HCT116 (cell line): ENCODE measurements around the gene MUC4.

ENCODE experiments used
- CEBPB ChIP-seq: IDR thresholded peaks from 2 replicates; pipeline ENCODE4 v1.6.1; 2012; ENCODE audit warnings: low read depth
- ELF1 ChIP-seq: IDR thresholded peaks from 2 replicates; pipeline ENCODE4 v1.6.1; 2012; ENCODE audit warnings: low read depth, borderline replicate concordance
- EZH2 ChIP-seq: fragments of 200-600 bp; sonication (generic); IDR thresholded peaks from 2 replicates; pipeline ENCODE4 v1.6.1; 2017; ENCODE audit warnings: antibody characterized with exemption, mixed run types
- EZH2phosphoT487 ChIP-seq: fragments of 200-600 bp; IDR thresholded peaks from 2 replicates; pipeline ENCODE4 v1.6.1; 2018; ENCODE audit warnings: antibody characterized with exemption, borderline replicate concordance
- FOSL1 ChIP-seq: IDR thresholded peaks from 2 replicates; pipeline ENCODE4 v1.6.1; 2012; ENCODE audit warnings: low read depth
- JUND ChIP-seq: IDR thresholded peaks from 2 replicates; pipeline ENCODE4 v1.6.1; 2012
- POLR2A ChIP-seq: IDR thresholded peaks from 2 replicates; pipeline ENCODE4 v1.7.0; 2011; ENCODE audit warnings: borderline replicate concordance; ENCODE audit not compliant: insufficient read depth, insufficient read length; ENCODE audit errors: extremely low read depth
- RAD21 ChIP-seq: IDR thresholded peaks from 2 replicates; pipeline ENCODE4 v1.6.1; 2012; ENCODE audit warnings: low read depth, mild to moderate bottlenecking
- SP1 ChIP-seq: IDR thresholded peaks from 2 replicates; pipeline ENCODE4 v1.6.1; 2012; ENCODE audit warnings: low read depth
- SRF ChIP-seq: IDR thresholded peaks from 2 replicates; pipeline ENCODE4 v1.6.1; 2012; ENCODE audit warnings: low read depth
- ZFX ChIP-seq: fragments of 450-650 bp; IDR thresholded peaks from 2 replicates; pipeline ENCODE4 v1.6.1; 2017
- TF ChIP-seq, protein P1 (sequence below), 3 experiments: fragments of 200-600 bp in 1 of 3; sonication (generic) in 1 of 3; IDR thresholded peaks in 2 of 3; conservative IDR thresholded peaks in 1 of 3; 2 replicates each; pipeline ENCODE4 v1.5.1; 2012 to 2017; ENCODE audit warnings: low read depth in 2 of 3, low read length in 2 of 3, antibody characterized with exemption in 1 of 3, borderline replicate concordance in 1 of 3, control low read depth in 1 of 3, mild to moderate bottlenecking in 1 of 3, mixed read lengths in 1 of 3, mixed run types in 1 of 3, moderate library complexity in 1 of 3; ENCODE audit not compliant: insufficient read depth in 1 of 3
- TF ChIP-seq, protein P2 (sequence below): IDR thresholded peaks from 2 replicates; pipeline ENCODE4 v1.6.1; 2012
- TF ChIP-seq, protein P3 (sequence below): IDR thresholded peaks from 2 replicates; pipeline ENCODE4 v1.6.1; 2012; ENCODE audit warnings: low read depth

DNA sequence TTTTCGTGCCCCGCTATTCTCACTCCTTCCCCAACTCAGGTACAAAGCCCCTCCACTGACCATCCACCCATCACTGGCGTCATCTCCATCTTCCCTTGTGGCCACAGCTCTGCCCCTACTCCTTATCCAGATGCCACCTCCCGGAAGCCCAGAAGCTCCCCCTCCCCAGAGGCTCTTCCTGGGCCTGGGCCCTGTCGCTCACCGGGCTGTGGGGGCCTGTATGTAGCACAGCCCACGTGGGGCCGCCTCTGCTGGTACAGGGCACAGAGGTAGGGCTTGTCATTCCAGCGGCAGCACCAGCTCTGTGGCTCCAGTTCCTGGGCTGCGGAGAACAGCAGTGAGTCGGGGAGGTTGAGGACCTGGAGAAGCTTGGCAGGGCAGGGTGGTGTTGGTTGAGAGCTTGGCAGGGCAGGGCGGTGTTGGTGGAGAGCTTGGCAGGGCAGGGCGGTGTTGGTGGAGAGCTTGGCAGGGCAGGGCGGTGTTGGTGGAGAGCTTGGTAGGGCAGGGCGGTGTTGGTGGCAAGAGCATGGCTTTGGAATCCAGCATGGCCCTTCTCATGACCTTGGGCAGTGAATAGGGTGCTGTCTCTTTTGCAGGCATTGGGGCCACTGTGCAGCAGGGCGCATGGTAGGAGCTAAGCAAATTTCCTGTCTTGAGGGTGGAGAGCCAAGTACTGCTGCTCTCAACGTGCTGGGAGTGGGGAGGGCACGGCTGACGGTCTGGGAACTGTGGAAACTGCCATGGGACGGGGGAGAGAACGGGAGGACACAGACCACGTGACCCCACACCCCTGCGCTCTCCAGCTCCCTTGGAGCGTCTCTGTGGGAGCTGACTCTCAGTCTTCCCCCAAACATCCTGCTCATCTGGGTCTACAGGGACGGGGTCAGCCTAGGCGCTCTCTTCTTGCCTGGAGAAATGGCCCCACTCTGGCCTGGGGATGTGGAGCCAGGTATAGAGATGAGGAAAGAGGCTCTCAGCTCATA lies 47.6 kb downstream of the MUC4 start:
- TF ChIP-seq, protein P1, sequence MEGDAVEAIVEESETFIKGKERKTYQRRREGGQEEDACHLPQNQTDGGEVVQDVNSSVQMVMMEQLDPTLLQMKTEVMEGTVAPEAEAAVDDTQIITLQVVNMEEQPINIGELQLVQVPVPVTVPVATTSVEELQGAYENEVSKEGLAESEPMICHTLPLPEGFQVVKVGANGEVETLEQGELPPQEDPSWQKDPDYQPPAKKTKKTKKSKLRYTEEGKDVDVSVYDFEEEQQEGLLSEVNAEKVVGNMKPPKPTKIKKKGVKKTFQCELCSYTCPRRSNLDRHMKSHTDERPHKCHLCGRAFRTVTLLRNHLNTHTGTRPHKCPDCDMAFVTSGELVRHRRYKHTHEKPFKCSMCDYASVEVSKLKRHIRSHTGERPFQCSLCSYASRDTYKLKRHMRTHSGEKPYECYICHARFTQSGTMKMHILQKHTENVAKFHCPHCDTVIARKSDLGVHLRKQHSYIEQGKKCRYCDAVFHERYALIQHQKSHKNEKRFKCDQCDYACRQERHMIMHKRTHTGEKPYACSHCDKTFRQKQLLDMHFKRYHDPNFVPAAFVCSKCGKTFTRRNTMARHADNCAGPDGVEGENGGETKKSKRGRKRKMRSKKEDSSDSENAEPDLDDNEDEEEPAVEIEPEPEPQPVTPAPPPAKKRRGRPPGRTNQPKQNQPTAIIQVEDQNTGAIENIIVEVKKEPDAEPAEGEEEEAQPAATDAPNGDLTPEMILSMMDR (IDR thresholded peaks at IDR 0.05 in 2 of 3, conservative IDR thresholded peaks at IDR 0.05 in 1 of 3; ENCODE audit: borderline replicate concordance in 1 of 3, insufficient read depth in 1 of 3, low read depth in 2 of 3, low read length in 2 of 3), result no peak
- TF ChIP-seq ELF1 (no peak), POLR2A (no peak), RAD21 (no peak), JUND (no peak), SP1 (no peak), ZFX (no peak), FOSL1 (no peak), SRF (no peak), EZH2 (no peak), CEBPB (no peak), EZH2phosphoT487 (no peak)
- TF ChIP-seq, protein P2, sequence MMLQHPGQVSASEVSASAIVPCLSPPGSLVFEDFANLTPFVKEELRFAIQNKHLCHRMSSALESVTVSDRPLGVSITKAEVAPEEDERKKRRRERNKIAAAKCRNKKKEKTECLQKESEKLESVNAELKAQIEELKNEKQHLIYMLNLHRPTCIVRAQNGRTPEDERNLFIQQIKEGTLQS, result no peak
- TF ChIP-seq, protein P3, sequence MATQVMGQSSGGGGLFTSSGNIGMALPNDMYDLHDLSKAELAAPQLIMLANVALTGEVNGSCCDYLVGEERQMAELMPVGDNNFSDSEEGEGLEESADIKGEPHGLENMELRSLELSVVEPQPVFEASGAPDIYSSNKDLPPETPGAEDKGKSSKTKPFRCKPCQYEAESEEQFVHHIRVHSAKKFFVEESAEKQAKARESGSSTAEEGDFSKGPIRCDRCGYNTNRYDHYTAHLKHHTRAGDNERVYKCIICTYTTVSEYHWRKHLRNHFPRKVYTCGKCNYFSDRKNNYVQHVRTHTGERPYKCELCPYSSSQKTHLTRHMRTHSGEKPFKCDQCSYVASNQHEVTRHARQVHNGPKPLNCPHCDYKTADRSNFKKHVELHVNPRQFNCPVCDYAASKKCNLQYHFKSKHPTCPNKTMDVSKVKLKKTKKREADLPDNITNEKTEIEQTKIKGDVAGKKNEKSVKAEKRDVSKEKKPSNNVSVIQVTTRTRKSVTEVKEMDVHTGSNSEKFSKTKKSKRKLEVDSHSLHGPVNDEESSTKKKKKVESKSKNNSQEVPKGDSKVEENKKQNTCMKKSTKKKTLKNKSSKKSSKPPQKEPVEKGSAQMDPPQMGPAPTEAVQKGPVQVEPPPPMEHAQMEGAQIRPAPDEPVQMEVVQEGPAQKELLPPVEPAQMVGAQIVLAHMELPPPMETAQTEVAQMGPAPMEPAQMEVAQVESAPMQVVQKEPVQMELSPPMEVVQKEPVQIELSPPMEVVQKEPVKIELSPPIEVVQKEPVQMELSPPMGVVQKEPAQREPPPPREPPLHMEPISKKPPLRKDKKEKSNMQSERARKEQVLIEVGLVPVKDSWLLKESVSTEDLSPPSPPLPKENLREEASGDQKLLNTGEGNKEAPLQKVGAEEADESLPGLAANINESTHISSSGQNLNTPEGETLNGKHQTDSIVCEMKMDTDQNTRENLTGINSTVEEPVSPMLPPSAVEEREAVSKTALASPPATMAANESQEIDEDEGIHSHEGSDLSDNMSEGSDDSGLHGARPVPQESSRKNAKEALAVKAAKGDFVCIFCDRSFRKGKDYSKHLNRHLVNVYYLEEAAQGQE, result no peak
